GM12801 (cell line): ENCODE measurements around the gene NMUR1.

ENCODE experiments used
- TF ChIP-seq, protein P1 (sequence below): IDR thresholded peaks from one replicate; pipeline ENCODE4 v1.5.1; 2011; ENCODE audit warnings: control low read depth; ENCODE audit not compliant: insufficient read length; ENCODE audit errors: extremely low read depth

The NMUR1 gene

DNA sequence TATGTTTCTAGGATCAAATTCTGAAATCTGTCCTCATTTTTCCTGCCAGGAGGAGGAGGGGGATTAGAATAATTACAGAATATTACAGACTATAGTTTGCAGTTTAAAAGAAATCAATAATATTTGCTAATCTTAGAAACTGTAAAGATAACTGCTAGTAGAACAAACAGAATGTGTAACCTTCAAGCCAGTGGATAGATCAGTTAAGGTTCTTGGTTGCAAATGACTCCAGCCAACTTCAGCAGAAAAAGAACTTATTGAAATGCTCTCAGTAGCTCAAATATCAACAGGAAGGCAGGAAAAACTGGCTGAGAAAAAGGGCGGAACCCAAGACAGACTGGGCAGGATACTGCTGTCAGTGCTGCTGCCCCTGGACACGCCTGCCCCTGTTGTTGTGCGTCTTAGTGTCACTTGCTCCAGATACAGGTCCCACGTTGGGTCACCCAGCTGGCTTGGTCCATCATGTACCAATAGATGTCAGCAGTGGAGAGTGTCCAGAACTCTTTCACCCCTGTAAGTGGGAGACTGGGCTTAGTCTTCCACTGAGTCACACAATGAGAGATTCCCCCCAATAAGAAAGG, 10.2 kb downstream of the NMUR1 start:
- TF ChIP-seq, protein P1, sequence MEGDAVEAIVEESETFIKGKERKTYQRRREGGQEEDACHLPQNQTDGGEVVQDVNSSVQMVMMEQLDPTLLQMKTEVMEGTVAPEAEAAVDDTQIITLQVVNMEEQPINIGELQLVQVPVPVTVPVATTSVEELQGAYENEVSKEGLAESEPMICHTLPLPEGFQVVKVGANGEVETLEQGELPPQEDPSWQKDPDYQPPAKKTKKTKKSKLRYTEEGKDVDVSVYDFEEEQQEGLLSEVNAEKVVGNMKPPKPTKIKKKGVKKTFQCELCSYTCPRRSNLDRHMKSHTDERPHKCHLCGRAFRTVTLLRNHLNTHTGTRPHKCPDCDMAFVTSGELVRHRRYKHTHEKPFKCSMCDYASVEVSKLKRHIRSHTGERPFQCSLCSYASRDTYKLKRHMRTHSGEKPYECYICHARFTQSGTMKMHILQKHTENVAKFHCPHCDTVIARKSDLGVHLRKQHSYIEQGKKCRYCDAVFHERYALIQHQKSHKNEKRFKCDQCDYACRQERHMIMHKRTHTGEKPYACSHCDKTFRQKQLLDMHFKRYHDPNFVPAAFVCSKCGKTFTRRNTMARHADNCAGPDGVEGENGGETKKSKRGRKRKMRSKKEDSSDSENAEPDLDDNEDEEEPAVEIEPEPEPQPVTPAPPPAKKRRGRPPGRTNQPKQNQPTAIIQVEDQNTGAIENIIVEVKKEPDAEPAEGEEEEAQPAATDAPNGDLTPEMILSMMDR, result no peak

DNA sequence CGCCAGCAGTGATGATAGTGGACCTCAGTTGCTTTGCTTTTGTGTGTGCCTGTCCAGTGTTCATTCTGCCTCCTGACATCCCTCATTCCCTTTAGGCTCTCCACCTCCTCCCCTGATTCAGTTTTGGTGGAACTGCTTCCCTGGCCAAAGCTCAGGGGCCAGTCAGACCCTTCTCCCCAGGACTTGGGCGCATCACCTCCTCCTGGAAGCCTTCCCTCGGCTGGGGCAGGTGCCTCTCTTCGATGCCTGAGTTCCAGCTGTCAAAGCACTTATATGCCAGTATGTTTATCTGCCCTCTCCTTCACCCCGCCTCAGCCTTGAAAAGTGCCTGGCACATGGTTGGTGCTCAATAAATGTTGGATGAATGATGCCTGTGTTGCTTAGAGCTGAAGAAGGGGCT, 11.5 kb downstream of the NMUR1 start:
- TF ChIP-seq, protein P1, result no peak

DNA sequence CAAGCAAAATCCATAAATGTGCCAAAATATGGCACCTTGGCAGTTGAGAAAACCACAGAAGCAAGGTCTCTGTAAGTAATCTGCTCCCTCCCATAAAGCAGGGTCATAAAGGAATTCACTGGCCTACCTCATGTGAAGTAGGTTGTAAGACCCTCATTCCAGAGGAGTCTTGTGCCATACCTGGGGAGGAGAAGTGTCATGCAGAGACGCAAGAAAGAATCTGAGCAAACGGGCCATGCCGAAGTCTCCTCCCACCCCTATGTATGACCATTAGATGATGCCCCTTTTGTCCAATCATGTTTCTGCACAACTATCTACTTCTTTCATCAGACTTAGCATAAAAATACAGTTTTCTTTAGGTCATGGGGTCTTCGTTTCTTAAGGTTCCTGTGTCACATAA, 14.6 kb downstream of the NMUR1 start:
- TF ChIP-seq, protein P1, result no peak

DNA sequence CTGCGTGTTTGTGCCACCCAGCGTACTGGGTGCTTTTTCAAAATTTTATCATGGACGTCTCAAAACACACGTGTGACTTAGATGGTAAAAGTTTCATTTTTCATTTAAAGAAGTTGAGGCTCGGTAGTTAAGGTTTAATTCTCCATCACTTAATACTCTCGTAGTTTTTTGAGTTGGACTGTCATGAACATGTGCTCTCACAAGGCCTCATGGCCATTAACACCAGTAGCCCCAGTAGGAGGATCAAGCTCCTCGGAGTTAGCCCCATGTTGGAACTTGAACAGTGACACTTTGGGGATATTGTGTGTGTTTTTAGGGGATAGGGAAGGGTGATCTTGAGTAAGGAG, 15.3 kb downstream of the NMUR1 start:
- TF ChIP-seq, protein P1, result no peak

DNA sequence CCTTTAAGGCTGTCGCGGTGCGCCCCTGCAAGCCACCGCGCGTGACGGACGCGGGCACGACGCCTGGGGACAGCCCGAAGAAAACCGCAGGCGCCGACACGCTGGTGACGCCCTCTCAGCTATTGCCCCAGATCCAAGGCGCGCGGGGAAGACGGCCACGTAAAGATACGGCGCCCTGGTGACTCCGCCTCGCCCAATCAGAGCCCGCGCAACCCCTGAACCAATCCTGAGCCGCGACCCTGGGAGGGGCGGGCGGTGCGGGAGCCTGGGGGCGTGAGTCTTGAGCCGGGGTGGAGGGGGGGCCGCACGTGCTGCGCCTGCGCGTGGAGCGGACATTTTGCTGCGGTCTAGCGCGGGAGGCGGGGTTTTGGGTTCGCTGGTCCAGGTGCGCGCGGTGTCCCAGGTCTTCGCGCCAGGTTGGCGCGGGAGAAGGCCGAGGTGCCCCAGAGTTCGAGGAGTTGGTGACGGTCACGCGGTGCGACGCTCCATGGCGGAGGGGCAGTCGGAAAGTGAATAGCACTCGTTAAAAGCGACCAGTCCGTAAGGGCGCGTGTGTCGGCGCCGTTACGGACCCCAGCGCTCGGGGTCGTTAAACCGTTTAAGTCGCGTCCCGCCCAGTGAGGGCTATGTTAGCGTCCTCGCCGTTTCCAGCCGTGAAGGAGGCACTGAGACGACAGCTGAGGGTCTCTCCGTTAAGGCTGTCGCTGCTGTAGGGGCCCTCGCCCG, 15.9 kb downstream of the NMUR1 start:
- TF ChIP-seq, protein P1, result no peak

DNA sequence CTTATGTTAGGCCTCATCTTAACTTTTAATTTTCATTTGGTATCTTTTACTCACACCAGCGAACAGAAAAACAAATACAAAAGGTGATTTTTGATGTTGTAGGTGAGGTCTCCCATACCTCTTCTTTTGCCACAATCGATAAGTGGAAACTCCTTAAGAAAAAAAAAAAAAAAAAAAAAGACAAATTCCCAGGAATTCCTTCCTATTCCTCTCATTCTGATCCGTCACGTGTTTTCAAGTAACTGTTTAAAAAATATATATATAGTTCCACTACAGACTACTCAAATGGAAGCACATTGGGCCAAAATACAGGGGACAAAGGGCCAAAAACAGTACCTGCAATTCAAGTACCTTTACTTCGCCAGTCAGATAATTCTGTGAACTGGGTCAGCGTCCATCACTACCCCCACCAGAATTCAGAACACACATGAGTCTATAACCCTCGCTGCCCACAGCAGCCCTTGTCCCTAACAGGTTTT, 16.5 kb downstream of the NMUR1 start:
- TF ChIP-seq, protein P1, result no peak

DNA sequence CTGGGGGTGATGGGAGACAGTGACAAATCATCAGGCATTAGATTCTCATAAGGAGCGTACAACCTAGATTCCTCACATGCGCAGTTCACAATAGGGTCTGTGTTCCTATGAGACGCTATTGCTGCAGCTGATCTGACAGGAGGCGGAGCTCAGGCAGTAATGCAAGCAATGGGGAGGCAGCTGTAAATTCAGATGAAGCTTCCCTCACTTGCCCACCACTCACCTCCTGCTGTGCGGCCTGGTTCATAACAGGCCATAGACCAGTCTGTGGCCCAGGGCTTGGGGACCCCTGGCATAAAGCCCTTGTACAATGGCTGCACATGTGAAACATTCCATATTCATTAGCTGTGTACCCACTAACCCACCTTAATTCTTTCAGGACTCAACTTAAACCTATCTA, 18.0 kb downstream of the NMUR1 start:
- TF ChIP-seq, protein P1, result no peak
